HepG2 (cell line): Measurements from ENCODE around the gene GSS. TPM values are rescaled to one million over a fixed set of nuclear protein-coding genes. Genes with fewer than 3 reads are reported as not detected.
A peak's percentile ranks its signal among the peaks of the same experiment; 100 is the strongest.
"Not testable (repeated sequence)": the region's sequence is repeated elsewhere in the genome, so short reads cannot be mapped to it uniquely, and the experiment has no call there.

ENCODE experiments used
- ATAC-seq: fragments of 200-7000 bp; cut with Tn5 transposase; 3 replicates; pipeline ENCODE4 v1.9.1; 2020; ENCODE audit warnings: mild to moderate bottlenecking, moderate library complexity
- BruUV-seq: library from RNA; stranded (reverse); fragments of 400-500 nt; replicated peaks from 2 replicates; lab custom pipeline; 2021; lab: Mats Ljungman, UMichigan
- CTCF ChIA-PET: fragments of 300-600 bp; formaldehyde crosslinking; extraction: SDS; loops from one replicate; lab custom pipeline; 2021; ENCODE audit warnings: low total read pairs, inconsistent platforms, low intra/inter-chr PET ratio; lab: Yijun Ruan, JAX
- POLR2A ChIA-PET: fragments of 350-600 bp; sonication (Branson Sonifier 250); formaldehyde crosslinking; loops from one replicate; lab custom pipeline; 2020; ENCODE audit warnings: antibody characterized with exemption, inconsistent platforms; lab: Yijun Ruan, JAX
- DNase-seq: peaks from one replicate; pipeline ENCODE4 v3.0.0-alpha.2; 2015; ENCODE audit warnings: low spot score
- FAIRE-seq: peaks from 3 replicates; lab custom pipeline; 2011; peaks lifted over from hg19 to GRCh38; lab: Jason Lieb, UNC
- H2AFZ ChIP-seq: one replicate; pipeline ENCODE4 v1.6.1; 2011; ENCODE audit warnings: low read length, inconsistent platforms
- H3K27ac ChIP-seq: fragments of 300-600 bp; 3 replicates; pipeline ENCODE4 v1.8.0; 2011; ENCODE audit warnings: mixed run types, mild to moderate bottlenecking, mixed read lengths, low read length, inconsistent platforms; ENCODE audit not compliant: insufficient read depth; ENCODE audit errors: extremely low read length
- H3K27me3 ChIP-seq, 2 experiments: fragments of 200-600 bp in 1 of 2; 2 replicates in 1 of 2; 3 replicates in 1 of 2; pipeline versions ENCODE4 v1.6.0 to v1.8.0; 2011; ENCODE audit warnings: low read length in 2 of 2, mild to moderate bottlenecking in 2 of 2, moderate library complexity in 2 of 2, inconsistent platforms in 1 of 2; ENCODE audit not compliant: insufficient read depth in 2 of 2, control insufficient read depth in 1 of 2
- H3K36me3 ChIP-seq, 2 experiments: fragments of 200-600 bp in 1 of 2; replicated peaks in 1 of 2; 2 replicates in 1 of 2; 3 replicates in 1 of 2; pipeline versions ENCODE4 v1.5.1 to v1.8.0; 2011; ENCODE audit warnings: low read length in 2 of 2, inconsistent platforms in 1 of 2; ENCODE audit not compliant: insufficient read depth in 2 of 2, control insufficient read depth in 1 of 2
- H3K4me1 ChIP-seq: 2 replicates; pipeline ENCODE4 v1.5.1; 2012; ENCODE audit warnings: low read length, inconsistent platforms; ENCODE audit not compliant: insufficient read depth
- H3K4me2 ChIP-seq: 2 replicates; pipeline ENCODE4 v1.6.0; 2011; ENCODE audit warnings: low read depth, low read length, inconsistent platforms
- H3K4me3 ChIP-seq, 3 experiments: fragments of 200-600 bp in 1 of 3; sonication (generic), shearing (Covaris generic) in 1 of 3; replicated peaks in 1 of 3; 2 replicates each; pipeline ENCODE4 v1.5.1; 2011 to 2016; ENCODE audit warnings: low read length in 3 of 3, inconsistent platforms in 2 of 3, low read depth in 2 of 3, mild to moderate bottlenecking in 2 of 3, control low read depth in 1 of 3, mixed read lengths in 1 of 3; ENCODE audit not compliant: insufficient read depth in 1 of 3
- H3K79me2 ChIP-seq: one replicate; pipeline ENCODE4 v1.6.1; 2011; ENCODE audit warnings: low read length, inconsistent platforms; ENCODE audit not compliant: insufficient read depth
- H3K9ac ChIP-seq: 2 replicates; pipeline ENCODE4 v1.6.0; 2011; ENCODE audit warnings: mild to moderate bottlenecking, low read depth, low read length, inconsistent platforms; ENCODE audit not compliant: insufficient read depth
- H3K9me3 ChIP-seq: 2 replicates; pipeline ENCODE4 v1.5.1; 2012; ENCODE audit warnings: mild to moderate bottlenecking, low read length
- H4K20me1 ChIP-seq: 2 replicates; pipeline ENCODE4 v1.6.0; 2011; ENCODE audit warnings: inconsistent platforms, mild to moderate bottlenecking, low read length, moderate library complexity; ENCODE audit not compliant: insufficient read depth
- ELF3 ChIP-seq: IDR thresholded peaks from 2 replicates; pipeline ENCODE4 v1.6.1; 2016; ENCODE audit warnings: missing genetic modification reagents, missing compliant biosample characterization
- HNF4A ChIP-seq: sonication (generic); formaldehyde crosslinking; IDR thresholded peaks from 2 replicates; pipeline ENCODE4 v1.4.0; 2020; ENCODE audit warnings: missing genetic modification reagents
- HOXA9 ChIP-seq: sonication (generic); formaldehyde crosslinking; IDR thresholded peaks from 2 replicates; pipeline ENCODE4 v1.8.1; 2022; ENCODE audit warnings: missing genetic modification reagents, mild to moderate bottlenecking, moderate library complexity, borderline replicate concordance
- KDM3A ChIP-seq: IDR thresholded peaks from 2 replicates; pipeline ENCODE4 v1.6.1; 2018; ENCODE audit warnings: low read depth, missing compliant biosample characterization
- KLF9 ChIP-seq: IDR thresholded peaks from 2 replicates; pipeline ENCODE4 v1.6.1; 2016; ENCODE audit warnings: low read depth
- MAFK ChIP-seq, 2 experiments: IDR thresholded peaks in 1 of 2; conservative IDR thresholded peaks in 1 of 2; 2 replicates each; pipeline ENCODE4 v1.6.1; 2011; ENCODE audit warnings: improper control_type of control experiment in 2 of 2, low read length in 2 of 2
- NFYB ChIP-seq: sonication (generic); formaldehyde crosslinking; IDR thresholded peaks from 2 replicates; pipeline ENCODE4 v1.4.0; 2020; ENCODE audit warnings: missing genetic modification reagents
- NFYC ChIP-seq: IDR thresholded peaks from 2 replicates; pipeline ENCODE4 v1.6.1; 2016; ENCODE audit warnings: missing genetic modification reagents, missing compliant biosample characterization
- RXRA ChIP-seq: sonication (generic); formaldehyde crosslinking; IDR thresholded peaks from 2 replicates; pipeline ENCODE4 v1.5.1; 2020; ENCODE audit warnings: missing genetic modification reagents
- TBX3 ChIP-seq: fragments of 450-650 bp; IDR thresholded peaks from 2 replicates; pipeline ENCODE4 v1.6.1; 2017; ENCODE audit warnings: antibody characterized with exemption, mild to moderate bottlenecking, inconsistent platforms, borderline replicate concordance
- ZFP41 ChIP-seq: sonication (generic); formaldehyde crosslinking; IDR thresholded peaks from 2 replicates; pipeline ENCODE4 v1.4.0; 2020; ENCODE audit warnings: mild to moderate bottlenecking, missing genetic modification reagents, borderline replicate concordance
- ZNF768 ChIP-seq: sonication (generic); formaldehyde crosslinking; IDR thresholded peaks from 2 replicates; pipeline ENCODE4 v1.4.0; 2020; ENCODE audit warnings: missing genetic modification reagents
- ZNF777 ChIP-seq: sonication (generic); formaldehyde crosslinking; IDR thresholded peaks from 2 replicates; pipeline ENCODE4 v1.4.0; 2020; ENCODE audit warnings: missing genetic modification reagents
- ZNF816 ChIP-seq: sonication (generic); formaldehyde crosslinking; IDR thresholded peaks from 2 replicates; pipeline ENCODE4 v1.8.0; 2022; ENCODE audit warnings: missing genetic modification reagents, mild to moderate bottlenecking, borderline replicate concordance
- WGBS: methylation state at CpG from one replicate; pipeline ENCODE4 v1.1.6; 2017; ENCODE audit warnings: low lambda C conversion rate; 5-methylcytosine and 5-hydroxymethylcytosine counted together
- in situ Hi-C: cut with HindIII; loops from 2 replicates; pipeline ENCODE4 v1.10.0; 2017; ENCODE audit warnings: low pct_unique_long_range_greater_than_20kb; ENCODE audit not compliant: extremely low pct_ligation_motif_present
- intact Hi-C: fragments of 100-400 bp; cut with micrococcal nuclease; formaldehyde crosslinking; loops from one replicate; pipeline ENCODE4 v1.10.0; 2022; ENCODE audit not compliant: unreplicated experiment
- polyA plus RNA-seq, 8 experiments: library from polyadenylated mRNA; depleted of rRNA in 3 of 8; stranded (reverse) in 7 of 8; unstranded in 1 of 8; fragments of >200 nt; fragmentation: Illumina TruSeq in 4 of 8; extraction: Trizol in 4 of 8; gene quantifications; 2 replicates each; pipeline versions ENCODE4 v1.2.1 to v1.2.3, GENCODE V29; 2011 to 2016; ENCODE audit warnings: low read depth in 4 of 8, missing spikeins in 1 of 8, mixed read lengths in 1 of 8; ENCODE audit not compliant: insufficient read depth in 1 of 8
- total RNA-seq, 5 experiments: library from RNA; depleted of rRNA; stranded (reverse); fragments of >200 nt; fragmentation: Illumina TruSeq; extraction: Trizol; gene quantifications; 2 replicates each; pipeline ENCODE4 v1.2.3, GENCODE V29; 2016; ENCODE audit warnings: low read depth in 1 of 5
- TF ChIP-seq, protein P1 (sequence below): sonication (generic); formaldehyde crosslinking; IDR thresholded peaks from 2 replicates; pipeline ENCODE4 v1.5.0; 2020; ENCODE audit warnings: missing genetic modification reagents, mild to moderate bottlenecking, borderline replicate concordance
- TF ChIP-seq, protein P2 (sequence below): sonication (generic); formaldehyde crosslinking; IDR thresholded peaks from 2 replicates; pipeline ENCODE4 v1.8.0; 2022; ENCODE audit warnings: missing genetic modification reagents, mild to moderate bottlenecking, moderate library complexity, borderline replicate concordance

The GSS gene
- total and polyA plus RNA-seq, 2 of the 13 experiments (the other 11 are each of a cell fraction or from before 2014, with no cell fraction given): 80.1 to 102 TPM

DNA sequence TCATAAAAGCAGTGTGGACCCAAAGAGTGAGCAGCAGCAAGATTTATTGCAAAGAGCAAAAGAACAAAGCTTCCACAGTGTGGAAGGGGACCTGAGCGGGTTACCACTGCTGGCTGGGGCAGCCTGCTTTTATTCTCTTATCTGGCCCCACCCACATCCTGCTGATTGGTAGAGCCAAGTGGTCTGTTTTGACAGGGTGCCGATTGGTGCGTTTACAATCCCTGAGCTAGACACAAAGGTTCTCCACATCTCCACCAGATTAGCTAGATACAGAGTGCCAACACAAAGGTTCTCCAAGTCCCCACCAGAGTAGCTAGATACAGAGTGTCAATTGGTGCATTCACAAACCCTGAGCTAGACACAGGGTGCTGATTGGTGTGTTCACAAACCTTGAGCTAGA lies 57.5 kb downstream of the GSS start:
- H3K4me1 ChIP-seq, CTCF ChIA-PET, H3K4me2 ChIP-seq, in situ Hi-C loops, H3K9ac ChIP-seq, H4K20me1 ChIP-seq, H3K4me3 ChIP-seq, H3K27me3 ChIP-seq, ATAC-seq: not testable (repeated sequence)
- peak; percentile 75 for TF ChIP-seq NFYB (CRISPR knock-in tag)
- peak; percentile 67 for TF ChIP-seq NFYC (CRISPR knock-in tag)
- TF ChIP-seq, all 625 proteins: peak for 2; not testable (repeated sequence) for 623
- H3K9me3 ChIP-seq, POLR2A ChIA-PET, intact Hi-C loops, H3K27ac ChIP-seq, H2AFZ ChIP-seq, FAIRE-seq, H3K79me2 ChIP-seq, BruUV-seq, DNase-seq: not testable (repeated sequence)
- peaks cover 0 to 19% of the 10 kb centered on the region in 2 experiments; a peak in 2 of 5 replicates for H3K36me3 ChIP-seq
- 92% methylated on average over 2 of the region's 3 CpGs for WGBS

- CTCF ChIA-PET: no interaction called here
- in situ Hi-C loops: no loop called here
- no TSS peak for BruUV-seq
- no peak overlapping the region for H3K4me2 ChIP-seq
- no peak for FAIRE-seq
- no peaks in the 10 kb centered on the region for H3K9me3 ChIP-seq
- H3K4me3 ChIP-seq: no peak overlapping the region
- DNase-seq: no peak
- intact Hi-C loops: no loop called here
- H3K27ac ChIP-seq: no peak overlapping the region
- peaks cover 0 to 13% of the 10 kb centered on the region in 2 experiments; a peak in 2 of 5 replicates for H3K36me3 ChIP-seq
- H3K9ac ChIP-seq: no peak overlapping the region
- 86% methylated on average over 1 of the region's 1 CpG for WGBS
- peaks cover 15% of the 10 kb centered on the region for H3K79me2 ChIP-seq
- H2AFZ ChIP-seq: no peak overlapping the region
- no peaks in the 10 kb centered on the region for H4K20me1 ChIP-seq
- H3K4me1 ChIP-seq: no peaks in the 10 kb centered on the region
- no peak for ATAC-seq
- H3K27me3 ChIP-seq: no peaks in the 10 kb centered on the region
- POLR2A ChIA-PET: no interaction called here
- TF ChIP-seq RXRA: no peak
- TF ChIP-seq ELF3 (CRISPR knock-in tag): no peak
- no peak for TF ChIP-seq TBX3
- TF ChIP-seq ZNF777 (CRISPR knock-in tag): no peak
- TF ChIP-seq HNF4A: no peak
- TF ChIP-seq HOXA9 (CRISPR knock-in tag): no peak
- TF ChIP-seq ZNF816: no peak
- TF ChIP-seq KLF9 (CRISPR knock-in tag): no peak
- TF ChIP-seq MAFK (conservative IDR thresholded peaks at IDR 0.05 in 1 of 2, IDR thresholded peaks at IDR 0.05 in 1 of 2; ENCODE audit: low read length in 2 of 2): no peak
- no peak for TF ChIP-seq ZFP41 (CRISPR knock-in tag)
- TF ChIP-seq KDM3A: no peak
- TF ChIP-seq ZNF768 (CRISPR knock-in tag): no peak
- TF ChIP-seq, protein P1, sequence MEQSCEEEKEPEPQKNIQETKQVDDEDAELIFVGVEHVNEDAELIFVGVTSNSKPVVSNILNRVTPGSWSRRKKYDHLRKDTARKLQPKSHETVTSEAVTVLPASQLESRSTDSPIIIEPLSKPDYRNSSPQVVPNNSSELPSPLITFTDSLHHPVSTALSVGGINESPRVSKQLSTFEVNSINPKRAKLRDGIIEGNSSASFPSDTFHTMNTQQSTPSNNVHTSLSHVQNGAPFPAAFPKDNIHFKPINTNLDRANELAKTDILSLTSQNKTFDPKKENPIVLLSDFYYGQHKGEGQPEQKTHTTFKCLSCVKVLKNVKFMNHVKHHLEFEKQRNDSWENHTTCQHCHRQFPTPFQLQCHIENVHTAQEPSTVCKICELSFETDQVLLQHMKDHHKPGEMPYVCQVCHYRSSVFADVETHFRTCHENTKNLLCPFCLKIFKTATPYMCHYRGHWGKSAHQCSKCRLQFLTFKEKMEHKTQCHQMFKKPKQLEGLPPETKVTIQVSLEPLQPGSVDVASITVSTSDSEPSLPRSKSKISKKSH (CRISPR knock-in tag): no peak
- TF ChIP-seq, protein P2, sequence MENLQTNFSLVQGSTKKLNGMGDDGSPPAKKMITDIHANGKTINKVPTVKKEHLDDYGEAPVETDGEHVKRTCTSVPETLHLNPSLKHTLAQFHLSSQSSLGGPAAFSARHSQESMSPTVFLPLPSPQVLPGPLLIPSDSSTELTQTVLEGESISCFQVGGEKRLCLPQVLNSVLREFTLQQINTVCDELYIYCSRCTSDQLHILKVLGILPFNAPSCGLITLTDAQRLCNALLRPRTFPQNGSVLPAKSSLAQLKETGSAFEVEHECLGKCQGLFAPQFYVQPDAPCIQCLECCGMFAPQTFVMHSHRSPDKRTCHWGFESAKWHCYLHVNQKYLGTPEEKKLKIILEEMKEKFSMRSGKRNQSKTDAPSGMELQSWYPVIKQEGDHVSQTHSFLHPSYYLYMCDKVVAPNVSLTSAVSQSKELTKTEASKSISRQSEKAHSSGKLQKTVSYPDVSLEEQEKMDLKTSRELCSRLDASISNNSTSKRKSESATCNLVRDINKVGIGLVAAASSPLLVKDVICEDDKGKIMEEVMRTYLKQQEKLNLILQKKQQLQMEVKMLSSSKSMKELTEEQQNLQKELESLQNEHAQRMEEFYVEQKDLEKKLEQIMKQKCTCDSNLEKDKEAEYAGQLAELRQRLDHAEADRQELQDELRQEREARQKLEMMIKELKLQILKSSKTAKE: no peak
Observed at GRCh38 chr20:34896086-34896621, 59.5 kb downstream of the GSS start.
